Kidney (tissue), 14 donors: Measurements from ENCODE around the gene RBM15B. TPM values are rescaled to one million over a fixed set of nuclear protein-coding genes. Genes with fewer than 3 reads are reported as not detected.

Experiments
- DNase-seq, 5 donors: peaks; one replicate each; pipeline ENCODE4 v3.0.0-alpha.2; 2013 to 2020
- FAIRE-seq: peaks from 2 replicates; lab custom pipeline; 2012; peaks lifted over from hg19 to GRCh38; lab: Jason Lieb, UNC
- H3K27ac ChIP-seq, 2 donors: one replicate each; pipeline ENCODE4 v1.7.0; 2013; ENCODE audit warnings: low read depth in 2 of 2, low read length in 2 of 2, inconsistent platforms in 1 of 2
- H3K27me3 ChIP-seq: one replicate; pipeline ENCODE4 v1.7.1; 2013; ENCODE audit warnings: low read length, inconsistent platforms; ENCODE audit not compliant: control insufficient read depth, insufficient read depth
- H3K36me3 ChIP-seq, 3 donors: one replicate each; pipeline versions ENCODE4 v1.7.0 to v1.7.1; 2013; ENCODE audit warnings: low read length in 3 of 3, control low read depth in 1 of 3, inconsistent platforms in 1 of 3; ENCODE audit not compliant: insufficient read depth in 3 of 3, control insufficient read depth in 2 of 3
- H3K4me1 ChIP-seq, 3 donors: one replicate each; pipeline versions ENCODE4 v1.7.0 to v1.7.1; 2013; ENCODE audit warnings: low read length in 3 of 3, inconsistent platforms in 1 of 3, low read depth in 1 of 3; ENCODE audit not compliant: control insufficient read depth in 2 of 3, insufficient read depth in 2 of 3
- H3K4me3 ChIP-seq, 3 donors: one replicate each; pipeline versions ENCODE4 v1.7.0 to v1.8.1; 2013; ENCODE audit warnings: low read length in 3 of 3, control low read depth in 1 of 3, inconsistent platforms in 1 of 3
- H3K9ac ChIP-seq, 3 donors: one replicate each; pipeline versions ENCODE4 v1.7.0 to v1.7.1; 2013; ENCODE audit warnings: low read length in 3 of 3, control low read depth in 1 of 3, inconsistent platforms in 1 of 3
- H3K9me3 ChIP-seq, 3 donors: one replicate each; pipeline versions ENCODE4 v1.7.0 to v1.7.1; 2013; ENCODE audit warnings: low read length in 3 of 3, control low read depth in 1 of 3, inconsistent platforms in 1 of 3; ENCODE audit not compliant: control insufficient read depth in 2 of 3, insufficient read depth in 1 of 3
- CTCF ChIP-seq: IDR thresholded peaks from 3 replicates; pipeline ENCODE4 v1.5.1; 2012; ENCODE audit warnings: mild to moderate bottlenecking, moderate library complexity, borderline replicate concordance; ENCODE audit not compliant: insufficient read depth; ENCODE audit errors: extremely low read depth
- intact Hi-C: fragments of 100-400 bp; cut with DNase I; formaldehyde crosslinking; loops from one replicate; pipeline ENCODE4 v1.11.1; 2022
- polyA plus RNA-seq: library from polyadenylated mRNA; stranded (reverse); fragments of 350-450 nt; fragmentation: Illumina TruSeq; extraction: RNeasy Lipid Tissue Mini Kit (QIAGEN cat#74804); gene quantifications from one replicate; pipeline ENCODE4 v1.2.3, GENCODE V29; 2014; ENCODE audit warnings: low read depth, low replicate concordance; ENCODE audit not compliant: insufficient read depth
- total RNA-seq: library from RNA; stranded (reverse); fragmentation: NEBNext Ultra II Directional; extraction: Animal tissue kit (Norgen Biotek cat#: 25700); gene quantifications from one replicate; pipeline ENCODE4 v1.2.1, GENCODE V29; 2021
- donor health status: control.
- donor health status: control.
- donor health status: control.
- donor health status: control.
- donor health status: control.
- donor health status: DM: yes; HTN: yes; CAD: no.
- donor health status: Normal renal cell carcinoma (clear cell type).

The RBM15B gene
- total and polyA plus RNA-seq, 2 donors from 2014 or later = 9.8 to 28.0 TPM

GRCh38 chr3:51354731-51355615 lies 36.1 kb upstream of the RBM15B start:
- intact Hi-C loops = no loop called here
- H3K27ac ChIP-seq = no peak overlapping the region
- DNase-seq (no peak), FAIRE-seq (no peak)
- H3K36me3 ChIP-seq = no peaks in the 10 kb centered on the region
- no peak overlapping the region for H3K9ac ChIP-seq
- no peak for TF ChIP-seq CTCF
- H3K4me1 ChIP-seq = no peaks in the 10 kb centered on the region
- no peaks in the 10 kb centered on the region for H3K27me3 ChIP-seq
- H3K4me3 ChIP-seq = no peak overlapping the region
- H3K9me3 ChIP-seq = no peaks in the 10 kb centered on the region

- intact Hi-C loops = no loop called here
- Histone ChIP-seq H3K36me3 (no peaks in the 10 kb centered on the region), H3K9ac (no peak overlapping the region), H3K4me1 (no peaks in the 10 kb centered on the region), H3K27me3 (no peaks in the 10 kb centered on the region), H3K27ac (no peak overlapping the region), H3K9me3 (no peaks in the 10 kb centered on the region), H3K4me3 (no peak overlapping the region)
- DNase-seq (no peak), FAIRE-seq (no peak)
- no peak for TF ChIP-seq CTCF
Measured at GRCh38 chr3:51355891-51356578, 35.0 kb upstream of the RBM15B start.

- no peak for DNase-seq
- Histone ChIP-seq H3K27ac (no peak overlapping the region), H3K9ac (no peak overlapping the region), H3K4me1 (no peaks in the 10 kb centered on the region), H3K36me3 (no peaks in the 10 kb centered on the region), H3K9me3 (no peaks in the 10 kb centered on the region), H3K4me3 (no peak overlapping the region), H3K27me3 (no peaks in the 10 kb centered on the region)
- FAIRE-seq = no peak
- intact Hi-C loops = no loop called here
- no peak for TF ChIP-seq CTCF
Measured at GRCh38 chr3:51357856-51358255, 33.2 kb upstream of the RBM15B start.
